Stimulated activated CD4-positive, alpha-beta T cell treated with anti-CD3 and anti-CD28 coated beads, Interleukin-1b, Interleukin-23, amount 100 ng/mL, for 1 hour (primary cell): ENCODE data around the gene EI24.

Experiments used
- DNase-seq, 2 donors: peaks; one replicate each; pipeline ENCODE4 v3.0.0-alpha.2; 2020; ENCODE audit warnings: low read depth in 2 of 2

Gene EI24

GRCh38 chr11:125578783-125579182, 9.5 kb downstream of the EI24 start:
- no peak for DNase-seq

- no peak for DNase-seq
These were observed 10.5 kb downstream of the EI24 start for GRCh38 chr11:125579811-125580210.

- DNase-seq: no peak
These were observed 14.2 kb downstream of the EI24 start for GRCh38 chr11:125583496-125583895.

- DNase-seq: no peak
These were observed 16.2 kb downstream of the EI24 start for GRCh38 chr11:125585487-125585886.

GRCh38 chr11:125586623-125587022, 17.3 kb downstream of the EI24 start:
- no peak for DNase-seq

GRCh38 chr11:125587480-125587879, 18.2 kb downstream of the EI24 start:
- DNase-seq: no peak

- DNase-seq: no peak
These were observed 19.2 kb downstream of the EI24 start for GRCh38 chr11:125588505-125588904.

GRCh38 chr11:125591649-125592304, 22.5 kb downstream of the EI24 start:
- DNase-seq: no peak

GRCh38 chr11:125592305-125593113, 23.2 kb downstream of the EI24 start, which contains the start of gene STT3A:
TSS of gene STT3A (plus strand) at chr11:125592852. CDS start at chr11:125595916, 3,064 bp downstream.
- peak; percentile 92 to 96 for DNase-seq

- DNase-seq: no peak
These were observed 24.0 kb downstream of the EI24 start for GRCh38 chr11:125593114-125593820.

- DNase-seq: no peak
These were observed 25.7 kb downstream of the EI24 start for GRCh38 chr11:125594958-125595357.

- no peak for DNase-seq
These were observed 31.4 kb downstream of the EI24 start for GRCh38 chr11:125600663-125601062.

- DNase-seq: no peak
These were observed 33.9 kb downstream of the EI24 start for GRCh38 chr11:125603207-125603606.

GRCh38 chr11:125605417-125605816, 36.1 kb downstream of the EI24 start:
- DNase-seq: no peak

- DNase-seq: no peak
These were observed 40.3 kb downstream of the EI24 start for GRCh38 chr11:125609545-125609944.

GRCh38 chr11:125618383-125618782, 49.1 kb downstream of the EI24 start:
- DNase-seq: no peak

GRCh38 chr11:125621995-125622394, 52.7 kb downstream of the EI24 start:
- no peak for DNase-seq

- no peak for DNase-seq
These were observed 53.8 kb downstream of the EI24 start for GRCh38 chr11:125623064-125623463.

GRCh38 chr11:125624756-125625213, 55.5 kb downstream of the EI24 start, which contains the start of gene CHEK1:
TSS of gene CHEK1 (plus strand) at chr11:125625163. CDS start at chr11:125626769, 1,606 bp downstream.
- no peak for DNase-seq

- DNase-seq: no peak
These were observed 56.0 kb downstream of the EI24 start for GRCh38 chr11:125625225-125625629.

- peak; percentile 57 to 70 for DNase-seq
These were observed 56.5 kb downstream of the EI24 start for GRCh38 chr11:125625630-125626287.
